NOMO-1 (cell line): ENCODE measurements around the gene REX1BD.

Experiments used
- DNase-seq, 2 experiments: peaks; one replicate each; lab custom pipeline; 2025; ENCODE audit not compliant: unreplicated experiment in 2 of 2; lab: John Stamatoyannopoulos, UW

Gene REX1BD

GRCh38 chr19:18612772-18613588, 24.4 kb downstream of the REX1BD start, which contains the start of gene TMEM59L:
TSS of gene TMEM59L (plus strand) at chr19:18612870. CDS start at chr19:18612959, 89 bp downstream.
- no peak for DNase-seq

GRCh38 chr19:18613589-18614234, 25.1 kb downstream of the REX1BD start:
- no peak for DNase-seq

- DNase-seq, result no peak
These were observed 27.4 kb downstream of the REX1BD start for GRCh38 chr19:18616023-18616422.

GRCh38 chr19:18617562-18617961, 29.0 kb downstream of the REX1BD start:
- DNase-seq, result no peak

GRCh38 chr19:18618236-18618635, 29.6 kb downstream of the REX1BD start:
- DNase-seq, result no peak

- DNase-seq, result no peak
These were observed 31.7 kb downstream of the REX1BD start for GRCh38 chr19:18620311-18620710.

GRCh38 chr19:18620902-18621301, 32.3 kb downstream of the REX1BD start:
- no peak for DNase-seq

- no peak for DNase-seq
These were observed 38.3 kb downstream of the REX1BD start for GRCh38 chr19:18626906-18627305.

GRCh38 chr19:18629166-18630088, 40.8 kb downstream of the REX1BD start:
- no peak for DNase-seq

GRCh38 chr19:18633321-18633720, 44.7 kb downstream of the REX1BD start:
- no peak for DNase-seq

- DNase-seq, result no peak
These were observed 46.2 kb downstream of the REX1BD start for GRCh38 chr19:18634612-18635297.

GRCh38 chr19:18635831-18636182, 47.2 kb downstream of the REX1BD start:
- DNase-seq, result no peak

- peak; percentile 97 for DNase-seq
These were observed 47.8 kb downstream of the REX1BD start for GRCh38 chr19:18636183-18636968.

- DNase-seq, result no peak
These were observed 48.5 kb downstream of the REX1BD start, which contains the start of gene KLHL26 for GRCh38 chr19:18636969-18637629. TSS of gene KLHL26 (plus strand) at chr19:18637028. CDS start at chr19:18637055, 27 bp downstream.

- no peak for DNase-seq
These were observed 49.4 kb downstream of the REX1BD start for GRCh38 chr19:18637673-18638630.

GRCh38 chr19:18639706-18640243, 51.2 kb downstream of the REX1BD start:
- DNase-seq, result no peak
